Measurements from ENCODE around the gene PVRIG.
"Not testable (repeated sequence)": the region's sequence is repeated elsewhere in the genome, so short reads cannot be mapped to it uniquely, and the experiment has no call there.

The PVRIG gene

GRCh38 chr7:100222445-100223132 lies 2.8 kb downstream of the PVRIG start:
- H3K4me3 ChIP-seq (replicated peaks; ENCODE audit: low read depth, low read length) = no peak overlapping the region
- no peak for TF ChIP-seq CTCF (IDR thresholded peaks at IDR 0.05; ENCODE audit: low read length, missing control alignments)
- DNase-seq (ENCODE audit: low read depth) = no peak

GRCh38 chr7:100223376-100223927 lies 3.7 kb downstream of the PVRIG start:
- not testable (repeated sequence) for H3K4me3 ChIP-seq (replicated peaks; ENCODE audit: low read depth, low read length); DNase-seq (ENCODE audit: low read depth)

GRCh38 chr7:100224891-100225290 lies 5.1 kb downstream of the PVRIG start:
- not testable (repeated sequence) for H3K4me3 ChIP-seq (replicated peaks; ENCODE audit: low read depth, low read length); DNase-seq (ENCODE audit: low read depth)

GRCh38 chr7:100234660-100235317 lies 15.0 kb downstream of the PVRIG start:
- not testable (repeated sequence) for DNase-seq (ENCODE audit: low read depth); H3K4me3 ChIP-seq (replicated peaks; ENCODE audit: low read depth, low read length)

GRCh38 chr7:100239975-100240374 lies 20.2 kb downstream of the PVRIG start:
- H3K4me3 ChIP-seq (replicated peaks; ENCODE audit: low read depth, low read length); DNase-seq (ENCODE audit: low read depth): not testable (repeated sequence)

- DNase-seq (ENCODE audit: low read depth) = peak; percentile 4
- H3K4me3 ChIP-seq (replicated peaks; ENCODE audit: low read depth, low read length) = not testable (repeated sequence)
These were observed 23.6 kb downstream of the PVRIG start for GRCh38 chr7:100243385-100243784.

- H3K4me3 ChIP-seq (replicated peaks; ENCODE audit: low read depth, low read length); DNase-seq (ENCODE audit: low read depth): not testable (repeated sequence)
These were observed 25.3 kb downstream of the PVRIG start for GRCh38 chr7:100244988-100245605.

- H3K4me3 ChIP-seq (replicated peaks; ENCODE audit: low read depth, low read length); DNase-seq (ENCODE audit: low read depth): not testable (repeated sequence)
These were observed 26.5 kb downstream of the PVRIG start for GRCh38 chr7:100246121-100246864.

- H3K4me3 ChIP-seq (replicated peaks; ENCODE audit: low read depth, low read length); DNase-seq (ENCODE audit: low read depth): not testable (repeated sequence)
These were observed 27.1 kb downstream of the PVRIG start for GRCh38 chr7:100246865-100247137.

- H3K4me3 ChIP-seq (replicated peaks; ENCODE audit: low read depth, low read length) = no peak overlapping the region
- no peak for TF ChIP-seq CTCF (IDR thresholded peaks at IDR 0.05; ENCODE audit: low read length, missing control alignments)
- peak; percentile 52 for DNase-seq (ENCODE audit: low read depth)
These were observed 27.5 kb downstream of the PVRIG start for GRCh38 chr7:100247152-100247757.

GRCh38 chr7:100248483-100248882 lies 28.7 kb downstream of the PVRIG start:
- DNase-seq (ENCODE audit: low read depth) = no peak
- no peak for TF ChIP-seq CTCF (IDR thresholded peaks at IDR 0.05; ENCODE audit: low read length, missing control alignments)
- no peak overlapping the region for H3K4me3 ChIP-seq (replicated peaks; ENCODE audit: low read depth, low read length)
